A172 (cell line): ENCODE measurements around the gene ARL5C. TPM values are rescaled to one million over a fixed set of nuclear protein-coding genes. Genes with fewer than 3 reads are reported as not detected.
"Not testable (repeated sequence)": the region's sequence is repeated elsewhere in the genome, so short reads cannot be mapped to it uniquely, and the experiment has no call there.

Experiments
- DNase-seq: peaks from one replicate; pipeline ENCODE4 v3.0.0-alpha.2; 2015; ENCODE audit warnings: low spot score
- total RNA-seq: library from RNA; depleted of rRNA; stranded (reverse); fragments of >200 nt; shearing (Covaris generic); gene quantifications from 2 replicates; pipeline ENCODE4 v1.2.3, GENCODE V29; 2014

The ARL5C gene
- total RNA-seq, 1 experiment from 2014 or later: not detected

DNA sequence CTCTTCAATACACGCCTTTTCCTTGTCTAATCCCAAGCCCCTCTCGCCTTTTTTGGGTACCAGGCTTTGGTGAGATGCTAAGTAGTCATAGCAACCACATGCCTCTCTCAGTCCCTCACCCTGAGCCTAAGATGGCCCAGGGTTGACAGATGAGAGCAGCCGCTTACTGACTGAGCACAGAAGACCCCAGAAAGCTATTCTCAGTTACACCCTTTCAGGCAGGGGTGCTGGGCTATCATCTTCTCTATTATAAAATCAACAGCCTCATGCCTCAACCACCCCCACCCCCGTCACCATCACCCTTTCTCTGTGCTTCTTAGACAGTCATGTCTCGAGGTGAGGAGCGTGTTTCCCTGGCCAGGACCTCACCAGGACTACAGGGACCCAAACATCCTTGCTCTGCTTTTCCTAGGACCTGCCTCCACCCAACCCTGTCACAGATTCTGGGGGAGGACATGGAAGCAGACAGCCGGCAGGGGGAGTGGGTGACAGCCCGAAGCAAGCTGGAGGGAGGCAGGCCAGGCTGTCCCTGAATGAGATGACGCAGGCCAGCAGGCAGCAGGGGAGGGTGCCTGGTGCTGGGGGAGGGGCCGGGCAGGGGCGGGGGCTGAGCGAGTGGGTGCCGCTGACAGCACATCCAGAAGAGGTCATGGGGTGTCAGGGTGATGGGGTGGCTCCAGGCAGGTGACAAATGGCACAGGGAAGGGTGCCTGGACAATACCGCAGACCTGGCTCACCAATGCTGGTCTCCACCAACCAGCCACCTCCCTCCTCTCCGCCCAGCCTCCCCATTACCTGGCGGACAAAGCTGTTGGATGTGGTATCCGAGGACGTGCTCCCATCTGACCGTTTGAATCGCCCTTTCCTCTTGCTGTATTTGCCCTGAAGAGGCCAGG, 28.4 kb upstream of the ARL5C start:
- no peak for DNase-seq

DNA sequence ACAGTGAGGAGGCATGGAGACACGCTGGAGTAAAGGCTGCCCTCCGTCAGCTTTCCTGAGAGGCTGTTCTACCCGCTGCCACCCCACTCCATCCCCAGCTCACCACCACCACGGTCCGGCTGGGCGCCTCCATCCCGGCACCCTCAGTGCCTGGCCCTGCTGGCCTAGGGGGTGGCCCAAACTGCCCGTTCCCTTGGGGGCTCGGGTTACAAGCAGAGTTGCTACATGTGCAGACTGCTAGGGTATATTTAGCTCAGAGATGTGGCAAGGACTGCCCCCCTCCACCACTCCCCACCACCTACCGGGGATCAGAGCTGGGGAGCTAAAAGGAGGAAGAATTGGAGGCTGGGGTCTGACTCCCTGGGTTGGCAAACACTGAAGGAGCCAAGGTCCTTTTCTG, 27.4 kb upstream of the ARL5C start:
- no peak for DNase-seq

DNA sequence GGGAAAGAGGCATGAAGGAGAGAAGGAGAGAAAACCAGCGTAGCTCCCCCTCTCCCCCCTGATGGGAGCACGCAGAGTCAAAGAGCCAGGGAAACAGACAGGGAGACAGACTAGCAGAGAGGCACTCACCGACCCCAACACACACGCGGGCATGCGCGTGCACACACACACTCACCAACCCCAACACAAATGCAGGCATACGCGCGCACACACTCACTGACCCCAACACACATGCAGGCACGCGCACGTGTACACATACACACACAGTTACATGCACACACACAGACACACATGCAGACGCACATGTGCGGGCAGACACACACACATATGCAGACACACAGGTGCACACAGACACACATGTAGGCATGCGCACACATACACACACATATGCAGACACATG, 26.9 kb upstream of the ARL5C start:
- no peak for DNase-seq

DNA sequence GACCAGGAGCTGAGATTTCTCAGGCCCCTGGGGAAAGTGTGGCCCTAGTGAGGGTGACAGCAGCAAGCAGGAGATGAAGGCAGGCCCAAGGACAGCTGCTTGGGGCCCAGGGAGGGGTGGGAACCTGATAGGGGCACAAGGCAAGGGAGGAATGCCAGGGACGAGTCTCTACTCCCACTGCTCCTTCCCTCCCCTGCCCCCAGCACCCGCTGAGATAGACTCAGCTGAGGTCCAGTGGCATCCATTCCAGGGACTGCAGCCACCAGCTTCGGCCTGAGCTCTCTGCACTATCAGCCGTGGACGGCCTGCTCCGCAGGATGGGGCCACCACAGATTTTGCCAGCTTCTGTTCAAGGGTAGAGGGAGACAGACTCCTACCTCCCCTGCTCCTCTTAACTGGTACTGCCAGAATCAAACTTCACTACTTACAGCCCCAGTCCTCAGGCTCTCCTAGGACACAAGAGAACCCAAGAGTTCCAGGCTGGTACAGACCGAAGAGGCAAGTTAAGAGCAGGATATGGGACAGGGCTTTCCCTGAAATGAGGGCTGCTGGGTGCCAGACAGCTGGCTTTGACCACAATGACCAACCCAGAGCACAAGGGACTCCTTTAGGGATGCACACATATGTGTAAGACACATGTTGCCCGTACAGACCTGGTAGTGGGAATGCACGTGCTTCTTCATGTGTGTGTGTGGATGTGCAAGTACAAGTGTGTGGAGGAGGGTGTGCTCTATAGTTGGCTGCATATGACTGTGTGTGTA, 26.0 kb upstream of the ARL5C start:
- DNase-seq: no peak

DNA sequence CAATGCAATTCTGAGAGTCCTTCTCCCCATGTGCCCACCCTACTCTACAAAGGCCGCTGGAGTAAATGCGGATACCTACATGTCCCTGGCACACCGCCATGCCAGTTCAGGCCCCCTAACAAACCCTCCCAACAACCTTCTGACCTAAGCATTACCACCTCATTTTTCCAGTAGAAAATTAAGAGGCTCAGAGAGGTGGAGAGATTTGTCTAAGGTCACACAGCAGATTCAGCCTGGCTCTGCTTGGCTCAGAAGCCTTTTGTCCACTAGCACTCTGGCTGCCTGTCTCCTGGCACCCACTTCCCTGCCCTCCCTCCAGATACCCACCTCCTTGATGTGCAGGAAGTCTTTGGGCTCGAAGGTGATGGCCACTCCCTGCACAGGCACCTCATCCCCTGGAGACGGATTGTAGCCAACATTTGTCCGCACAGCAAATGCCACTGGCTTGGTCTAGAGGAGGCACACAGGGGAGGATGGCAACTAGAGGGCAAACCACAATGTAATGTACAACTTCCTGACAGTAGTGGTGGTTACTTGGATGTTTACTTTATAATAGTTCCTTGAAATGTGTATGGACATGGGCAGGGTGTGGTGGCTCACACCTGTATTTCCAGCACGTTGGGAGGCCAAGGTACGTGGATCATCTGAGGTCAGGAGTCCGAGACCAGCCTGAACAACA, 21.3 kb upstream of the ARL5C start:
- peak; percentile 68 for DNase-seq

DNA sequence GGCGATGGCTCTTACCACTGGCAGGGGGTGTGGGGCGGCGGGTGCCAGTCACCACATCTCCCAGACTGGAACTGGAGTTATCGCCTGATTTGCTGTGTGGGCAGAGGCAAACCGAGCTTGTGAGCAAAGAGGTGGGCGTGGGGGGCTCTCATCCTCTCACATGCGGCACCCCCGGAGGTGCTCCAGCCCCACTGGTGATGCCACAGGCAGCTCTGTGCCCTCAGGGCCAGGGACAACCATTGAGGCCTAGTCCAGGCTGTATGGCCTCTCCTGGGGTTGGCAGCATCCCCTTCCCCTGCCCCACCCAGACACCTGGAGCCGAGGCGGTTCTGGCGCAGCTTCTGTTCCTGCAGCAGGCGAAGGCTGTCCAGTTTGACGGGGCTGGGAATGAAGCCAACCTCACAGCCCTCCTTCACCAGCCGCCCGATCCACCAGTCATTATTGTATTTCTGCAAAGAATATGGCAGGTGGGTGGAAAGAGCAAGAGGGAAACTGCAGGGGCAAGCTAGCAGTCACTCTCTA, 20.6 kb upstream of the ARL5C start:
- DNase-seq: no peak

DNA sequence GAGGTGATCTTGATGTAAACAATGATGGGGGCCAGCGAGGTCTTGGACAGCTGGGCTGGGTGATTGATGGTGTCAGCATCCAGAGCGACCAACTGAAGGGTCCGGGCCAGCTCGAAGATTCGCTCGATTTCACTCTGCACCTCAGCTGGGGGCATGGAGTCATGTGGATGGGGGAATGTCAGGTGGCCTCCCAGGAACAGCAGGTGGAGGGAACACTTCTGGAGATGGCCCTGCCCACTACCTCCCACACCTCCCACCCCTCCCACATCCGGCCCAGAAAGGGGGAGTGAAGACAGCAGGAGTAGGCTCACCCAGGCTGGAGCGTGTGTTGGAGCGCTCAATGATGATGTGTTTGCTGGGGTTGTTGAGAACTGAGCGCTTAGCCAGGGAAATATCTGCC, 17.8 kb upstream of the ARL5C start:
- no peak for DNase-seq

DNA sequence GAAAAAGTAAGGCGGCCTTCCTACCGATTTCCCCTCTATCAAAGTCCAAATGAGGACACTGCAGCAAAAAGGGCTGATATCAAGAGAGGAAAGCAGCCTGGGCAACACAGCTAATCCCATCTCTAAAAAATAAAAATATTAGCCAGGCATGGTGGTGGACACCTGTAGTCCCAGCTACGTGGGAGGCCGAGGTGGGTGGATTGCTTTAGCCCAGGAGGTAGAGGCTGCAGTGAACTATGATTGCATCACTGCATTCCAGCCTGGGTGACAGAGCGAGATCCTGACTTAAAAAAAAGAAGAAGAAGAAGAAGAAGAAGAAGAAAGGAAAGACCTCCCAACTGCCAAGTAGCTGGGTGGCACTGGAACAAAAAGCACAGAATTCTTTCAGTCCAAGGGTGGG, 17.1 kb upstream of the ARL5C start:
- DNase-seq: no peak

DNA sequence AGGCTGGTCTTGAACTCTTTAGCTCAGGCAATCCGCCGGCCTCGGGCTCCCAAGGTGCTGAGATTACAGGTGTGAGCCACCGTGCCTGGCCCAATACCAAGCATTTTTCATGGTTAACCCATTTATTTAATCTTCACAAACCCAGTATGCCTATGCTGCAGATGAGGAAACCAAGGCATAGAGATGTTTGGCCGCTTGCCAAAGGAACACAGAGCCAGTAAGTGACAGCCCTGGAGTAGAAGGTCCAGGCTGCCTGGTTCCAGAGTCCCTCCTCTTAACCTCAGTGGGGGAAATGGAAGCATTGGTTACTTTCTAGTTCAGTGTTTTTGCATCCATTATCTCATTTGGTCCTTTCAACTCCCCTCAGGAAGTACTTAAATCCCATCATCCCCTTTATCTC, 15.3 kb upstream of the ARL5C start:
- DNase-seq: no peak

DNA sequence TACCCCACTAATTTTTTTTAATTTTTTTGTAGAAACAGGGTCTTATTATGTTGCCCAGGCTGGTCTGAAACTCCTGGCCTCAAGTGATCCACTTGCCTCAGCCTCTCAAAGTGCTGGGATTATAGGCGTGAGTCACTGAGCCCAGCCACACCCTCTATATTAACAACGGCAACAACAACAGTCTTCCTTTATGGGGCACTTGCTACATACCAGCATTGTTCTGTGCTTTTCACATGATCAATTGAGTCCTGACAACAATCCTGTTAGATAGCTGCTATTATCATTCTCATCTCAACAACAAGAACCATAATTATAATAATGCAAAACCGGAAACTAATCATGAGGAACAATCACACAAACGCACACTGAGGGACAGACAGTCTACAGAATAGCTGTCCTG, 12.6 kb upstream of the ARL5C start:
- peak; percentile 62 for DNase-seq

DNA sequence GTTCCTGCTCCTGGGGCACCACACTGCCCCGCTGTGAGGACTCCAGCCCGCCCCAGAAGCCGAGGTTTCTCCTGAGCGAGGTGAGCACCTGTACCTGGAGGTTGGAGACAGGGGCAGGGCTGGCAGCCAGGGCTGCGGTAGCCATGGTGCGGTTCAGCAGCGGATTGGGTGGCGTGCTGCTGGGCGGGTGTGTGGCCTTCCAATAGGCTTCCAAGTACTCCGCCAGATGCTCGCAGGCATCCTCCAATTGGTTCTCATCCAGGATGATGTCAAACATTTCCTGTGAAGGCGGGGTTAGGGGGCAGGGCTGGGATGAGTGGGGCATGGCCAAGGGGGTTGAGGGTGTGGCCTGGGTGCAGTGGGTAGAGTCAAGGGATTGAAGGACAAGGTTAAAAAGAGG, 11.3 kb upstream of the ARL5C start:
- DNase-seq: no peak

DNA sequence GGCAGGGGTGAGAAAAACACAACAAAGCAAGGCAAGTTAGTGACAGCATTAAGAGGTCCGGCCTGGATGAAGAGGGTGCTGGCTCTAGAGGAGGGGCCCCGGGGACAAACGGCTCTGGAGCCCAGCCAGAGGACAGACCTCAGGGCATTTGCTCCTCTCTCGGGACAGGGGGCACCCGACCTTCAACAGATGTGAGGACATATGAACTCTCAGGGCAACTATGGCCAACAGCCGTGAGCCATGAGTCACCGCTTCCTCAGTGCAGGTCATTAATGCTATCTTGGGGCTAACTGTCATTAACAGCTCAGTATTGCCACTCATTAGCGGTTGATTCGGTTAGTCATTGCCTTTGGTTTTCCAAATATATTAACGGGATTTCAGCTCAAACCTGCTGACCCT, 9.7 kb upstream of the ARL5C start:
- peak; percentile 74 for DNase-seq

DNA sequence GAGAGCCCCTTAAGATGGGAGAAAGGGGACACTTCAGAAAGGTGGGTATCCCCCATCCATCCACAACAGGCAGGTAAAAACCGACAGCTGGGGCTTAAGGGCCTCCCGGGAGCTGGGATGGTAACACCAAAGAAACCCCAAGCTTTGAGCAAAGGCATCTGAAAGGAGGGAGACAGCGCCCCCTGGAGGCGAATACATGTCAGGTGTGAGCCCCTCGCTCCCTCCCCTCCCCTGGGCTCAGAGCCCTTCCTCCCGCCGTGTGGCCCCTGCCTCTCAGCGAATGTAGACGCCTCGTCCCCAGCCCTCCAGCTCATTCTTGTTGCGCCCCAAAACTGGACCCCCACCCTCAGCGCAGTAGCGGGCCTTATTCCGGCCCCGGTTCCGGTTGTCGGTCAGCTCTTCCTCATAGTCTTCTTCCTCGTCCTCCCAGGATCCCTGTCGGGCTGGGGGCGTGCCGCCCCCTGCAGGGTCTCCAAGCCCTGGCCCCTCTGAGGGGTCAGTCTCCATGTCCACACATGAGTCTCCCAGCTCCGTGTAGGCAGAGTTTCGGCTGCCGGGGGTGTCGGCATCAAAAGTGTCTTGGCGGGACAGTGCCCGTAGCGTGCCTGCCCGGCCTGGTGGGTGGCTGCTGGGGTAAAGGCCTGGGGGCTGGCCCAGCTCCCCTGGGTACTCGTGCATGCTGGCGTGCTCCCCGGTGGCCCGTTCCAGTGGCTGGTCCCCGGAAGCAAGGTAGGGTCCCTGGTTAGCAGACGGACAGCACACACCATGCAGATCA, 9.1 kb upstream of the ARL5C start:
- DNase-seq: peak; percentile 45

DNA sequence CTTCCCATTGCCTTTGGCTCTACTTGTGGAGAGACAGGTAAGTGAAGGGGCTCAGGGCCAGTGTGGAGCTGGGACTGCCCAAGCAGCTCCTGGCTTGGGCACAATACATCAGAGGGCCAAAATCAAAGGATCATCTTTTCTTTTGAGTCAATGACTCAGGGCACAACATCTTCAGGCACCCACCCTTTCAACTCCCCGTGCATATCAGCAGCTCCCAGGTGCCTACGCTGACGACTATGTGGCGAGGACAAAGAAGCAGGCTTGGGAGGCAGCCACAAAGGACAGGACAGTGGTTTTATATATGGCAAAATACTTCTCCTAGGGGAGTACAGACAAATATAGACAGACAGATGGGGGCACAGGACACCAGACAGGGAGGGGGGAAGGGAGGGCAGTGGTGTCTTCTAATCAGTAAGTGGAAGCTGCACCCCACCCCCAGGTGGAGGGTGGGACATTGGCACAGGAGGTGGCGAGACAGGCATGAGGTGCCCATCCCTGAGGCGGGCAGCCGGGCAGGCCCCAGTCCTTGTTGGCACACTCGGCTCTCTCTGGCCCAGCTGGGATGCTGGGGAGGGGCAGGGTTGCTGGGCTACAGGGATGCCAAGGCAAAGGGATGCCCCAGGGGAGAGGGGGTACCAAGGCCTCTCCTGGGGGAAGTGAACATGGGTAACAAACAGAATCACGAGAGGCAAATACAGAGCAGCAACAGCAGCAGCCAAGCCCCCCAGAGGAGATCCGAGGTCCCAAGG, 7.7 kb upstream of the ARL5C start:
- DNase-seq: no peak

DNA sequence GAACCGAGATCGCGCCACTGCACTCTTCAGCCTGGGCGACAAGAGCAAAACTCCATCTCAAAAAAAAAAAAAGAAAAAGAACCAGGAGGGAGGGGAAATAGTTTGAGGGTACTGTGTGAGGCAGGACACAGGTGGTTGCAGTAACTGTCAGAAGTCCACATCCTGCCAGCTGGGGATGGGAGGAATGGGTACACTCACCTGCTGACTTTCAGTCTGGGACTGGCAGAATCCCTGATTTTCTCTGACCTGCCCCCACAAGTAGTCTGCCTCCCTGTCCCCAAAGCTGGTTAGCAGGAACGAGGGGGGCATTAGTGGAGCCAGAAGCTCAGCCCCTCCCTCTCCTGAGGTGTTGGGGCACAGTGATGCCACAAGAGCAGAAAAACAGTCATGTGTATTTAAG, 7.1 kb upstream of the ARL5C start:
- DNase-seq: no peak

DNA sequence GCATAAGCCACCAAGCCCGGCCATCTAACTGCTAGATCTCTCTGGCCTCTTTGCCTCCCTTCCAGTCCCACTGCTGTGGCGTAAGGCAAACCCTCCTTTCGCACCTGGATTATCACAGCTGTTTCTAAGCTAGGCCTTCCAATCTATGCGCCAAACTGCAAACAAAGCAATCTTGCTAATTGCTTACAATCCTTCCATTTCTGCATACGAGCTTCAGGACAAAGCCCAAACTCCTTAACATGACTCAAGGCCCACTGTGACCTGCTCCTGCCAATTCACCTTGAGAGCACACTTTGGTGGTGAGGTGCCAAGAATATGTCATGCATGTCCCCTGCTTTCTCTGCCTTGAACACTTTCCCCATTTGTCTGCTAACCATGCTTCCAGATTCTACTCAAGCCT, 6.0 kb upstream of the ARL5C start:
- no peak for DNase-seq

DNA sequence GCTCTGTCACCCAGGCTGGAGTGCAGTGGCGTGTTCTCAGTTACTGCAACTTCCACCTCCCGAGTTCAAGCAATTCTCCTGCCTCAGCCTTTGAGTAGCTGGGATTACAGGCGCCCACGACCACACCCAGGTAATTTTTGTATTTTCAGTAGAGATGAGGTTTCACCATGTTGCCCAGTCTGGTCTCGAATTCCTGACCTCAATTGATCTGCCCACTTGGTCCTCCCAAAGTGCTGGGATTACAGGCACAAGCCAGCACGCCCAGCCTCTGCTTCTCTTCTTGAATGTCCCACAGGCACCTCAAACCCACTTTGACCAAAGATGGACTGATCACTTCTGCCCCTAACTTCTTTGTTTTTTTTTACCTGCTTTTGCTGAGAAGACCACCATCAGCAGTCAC, 4.6 kb upstream of the ARL5C start:
- DNase-seq: no peak

DNA sequence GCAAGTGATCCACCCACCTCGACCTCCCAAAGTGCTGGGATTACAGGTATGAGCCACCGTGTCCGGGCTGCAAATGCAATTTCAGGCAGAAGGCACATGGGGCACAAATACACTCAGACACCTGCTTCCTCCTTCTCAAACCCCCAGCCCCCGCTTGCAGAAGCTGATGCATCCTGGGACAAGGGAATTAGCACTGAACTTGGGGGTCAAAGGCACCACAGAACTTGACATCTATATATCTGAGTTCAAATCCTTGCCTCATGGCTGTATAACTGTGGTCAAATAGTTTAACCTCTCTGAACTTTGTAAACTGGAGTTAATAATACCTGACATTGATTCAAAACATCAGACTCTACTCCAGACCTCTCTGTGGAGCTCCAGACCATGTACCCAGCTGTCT, 4.1 kb upstream of the ARL5C start:
- DNase-seq: no peak

DNA sequence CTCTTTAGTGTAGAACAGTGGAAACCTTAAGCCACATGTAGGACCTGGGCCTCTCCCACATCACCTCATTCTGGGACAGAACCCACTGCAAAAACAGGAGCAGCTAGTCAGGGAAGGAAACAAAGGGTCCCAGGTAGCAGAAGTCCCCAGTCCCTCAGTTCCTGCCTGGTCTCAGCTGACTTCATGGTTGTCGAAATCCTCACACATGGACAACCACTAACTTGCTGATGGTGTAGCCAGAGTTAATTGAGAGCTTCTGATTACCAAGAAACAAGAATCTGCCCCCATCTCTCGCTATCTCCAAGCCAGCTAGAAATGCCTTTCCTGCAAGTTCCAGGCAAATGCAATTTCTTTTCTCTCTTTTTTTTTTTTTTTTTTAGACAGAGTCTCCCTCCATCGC, 3.6 kb upstream of the ARL5C start:
- no peak for DNase-seq

DNA sequence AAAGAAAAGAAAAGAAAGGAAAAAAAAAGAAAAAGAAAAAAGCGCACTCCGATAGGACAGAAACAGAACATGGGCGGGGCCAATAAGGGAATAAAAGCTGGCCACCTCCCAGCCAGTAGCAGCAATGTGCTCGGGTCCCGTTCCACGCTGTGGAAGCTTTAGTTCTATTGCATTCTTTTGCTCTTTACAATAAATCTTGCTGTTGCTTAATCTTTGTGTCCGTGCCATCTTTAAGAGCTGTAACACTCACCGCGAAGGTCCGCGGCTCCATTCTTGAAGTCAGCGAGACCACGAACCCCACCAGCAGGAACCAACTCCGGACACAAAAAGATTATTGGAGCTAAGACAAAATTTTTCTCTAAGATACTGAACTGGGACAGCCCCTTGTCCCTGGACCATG, 3.1 kb upstream of the ARL5C start:
- DNase-seq: no peak

DNA sequence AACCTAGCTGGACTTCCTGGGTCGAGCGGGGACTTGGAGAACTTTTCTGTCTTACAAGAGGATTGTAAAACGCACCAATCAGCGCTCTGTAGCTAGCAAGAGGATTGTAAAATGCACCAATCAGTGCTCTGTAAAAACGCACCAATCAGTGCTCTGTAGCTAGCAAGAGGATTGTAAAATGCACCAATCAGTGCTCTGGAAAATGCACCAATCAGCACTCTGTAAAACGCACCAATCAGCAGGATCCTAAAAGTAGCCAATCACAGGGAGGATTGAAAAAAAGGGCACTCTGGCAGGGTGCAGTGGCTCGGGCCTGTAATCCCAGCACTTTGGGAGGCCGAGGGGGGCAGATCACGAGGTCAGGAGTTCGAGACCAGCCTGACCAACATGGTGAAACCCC, 2.5 kb upstream of the ARL5C start:
- not testable (repeated sequence) for DNase-seq
